Peyer's patch (tissue), 4 donors: ENCODE results near the gene UBXN6. TPM values are rescaled to one million over a fixed set of nuclear protein-coding genes. Genes with fewer than 3 reads are reported as not detected.

Experiments
- DNase-seq, 3 donors: peaks; one replicate each; pipeline ENCODE4 v3.0.0-alpha.2; 2017 to 2019
- H3K27ac ChIP-seq, 4 donors: fragments of 200-600 bp; sonication (generic); one replicate each; pipeline ENCODE4 v1.5.1; 2016 to 2019
- H3K27me3 ChIP-seq, 2 donors: fragments of 200-600 bp; sonication (generic); one replicate each; pipeline ENCODE4 v1.5.1; 2019
- H3K36me3 ChIP-seq, 3 donors: fragments of 200-600 bp; sonication (generic); one replicate each; pipeline ENCODE4 v1.5.1; 2016 to 2019
- H3K4me1 ChIP-seq, 4 donors: fragments of 200-600 bp; sonication (generic); one replicate each; pipeline ENCODE4 v1.5.1; 2016 to 2019
- H3K4me3 ChIP-seq, 4 donors: fragments of 200-600 bp; sonication (generic); 1 replicate in 3 of 4; 2 replicates in 1 of 4; pipeline ENCODE4 v1.5.1; 2016 to 2019; ENCODE audit warnings: mild to moderate bottlenecking in 1 of 4
- H3K9me3 ChIP-seq, 4 donors: fragments of 200-600 bp; sonication (generic); one replicate each; pipeline ENCODE4 v1.5.1; 2016 to 2019; ENCODE audit warnings: mild to moderate bottlenecking in 1 of 4
- POLR2A ChIP-seq, 2 donors: fragments of 450-650 bp; IDR thresholded peaks; one replicate each; pipeline ENCODE4 v1.5.1; 2017; ENCODE audit warnings: antibody characterized with exemption in 2 of 2, mild to moderate bottlenecking in 2 of 2, moderate library complexity in 2 of 2
- total RNA-seq, 4 donors: library from RNA; depleted of rRNA; stranded (reverse); fragments of >200 nt; gene quantifications; one replicate each; pipeline ENCODE4 v1.1.0, GENCODE V29; 2016
- TF ChIP-seq, protein P1 (sequence below), 6 experiments: fragments of 450-650 bp in 4 of 6; fragments of 200-600 bp in 2 of 6; sonication (generic) in 1 of 6; IDR thresholded peaks; one replicate each; pipeline ENCODE4 v1.5.1; 2017 to 2019; ENCODE audit warnings: antibody characterized with exemption in 6 of 6, mild to moderate bottlenecking in 3 of 6, moderate library complexity in 1 of 6

UBXN6 gene
- total RNA-seq, 4 donors from 2014 or later, result 94.9 to 178 (median 163) TPM

GRCh38 chr19:4444765-4445741, 12.5 kb downstream of the UBXN6 start:
- DNase-seq, result no peak
- no peaks in the 10 kb centered on the region for H3K27me3 ChIP-seq
- peaks cover 0 to 4% (median 0%) of the 10 kb centered on the region in 4 donors for H3K4me1 ChIP-seq
- H3K36me3 ChIP-seq, result peaks cover 0 to 58% (median 0%) of the 10 kb centered on the region in 3 donors
- no peak overlapping the region for H3K27ac ChIP-seq
- H3K4me3 ChIP-seq, result no peak overlapping the region
- no peaks in the 10 kb centered on the region for H3K9me3 ChIP-seq
- TF ChIP-seq, protein P1, sequence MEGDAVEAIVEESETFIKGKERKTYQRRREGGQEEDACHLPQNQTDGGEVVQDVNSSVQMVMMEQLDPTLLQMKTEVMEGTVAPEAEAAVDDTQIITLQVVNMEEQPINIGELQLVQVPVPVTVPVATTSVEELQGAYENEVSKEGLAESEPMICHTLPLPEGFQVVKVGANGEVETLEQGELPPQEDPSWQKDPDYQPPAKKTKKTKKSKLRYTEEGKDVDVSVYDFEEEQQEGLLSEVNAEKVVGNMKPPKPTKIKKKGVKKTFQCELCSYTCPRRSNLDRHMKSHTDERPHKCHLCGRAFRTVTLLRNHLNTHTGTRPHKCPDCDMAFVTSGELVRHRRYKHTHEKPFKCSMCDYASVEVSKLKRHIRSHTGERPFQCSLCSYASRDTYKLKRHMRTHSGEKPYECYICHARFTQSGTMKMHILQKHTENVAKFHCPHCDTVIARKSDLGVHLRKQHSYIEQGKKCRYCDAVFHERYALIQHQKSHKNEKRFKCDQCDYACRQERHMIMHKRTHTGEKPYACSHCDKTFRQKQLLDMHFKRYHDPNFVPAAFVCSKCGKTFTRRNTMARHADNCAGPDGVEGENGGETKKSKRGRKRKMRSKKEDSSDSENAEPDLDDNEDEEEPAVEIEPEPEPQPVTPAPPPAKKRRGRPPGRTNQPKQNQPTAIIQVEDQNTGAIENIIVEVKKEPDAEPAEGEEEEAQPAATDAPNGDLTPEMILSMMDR (IDR thresholded peaks at IDR 0.05), result no peak
- no peak for TF ChIP-seq POLR2A (IDR thresholded peaks at IDR 0.05)

- no peak for DNase-seq
- no peak for TF ChIP-seq POLR2A (IDR thresholded peaks at IDR 0.05)
- TF ChIP-seq, protein P1 (IDR thresholded peaks at IDR 0.05), result no peak
- Histone ChIP-seq H3K36me3 (peaks cover 0 to 49% (median 0%) of the 10 kb centered on the region in 3 donors), H3K4me3 (no peak overlapping the region), H3K4me1 (peaks cover 0 to 4% (median 0%) of the 10 kb centered on the region in 4 donors), H3K9me3 (no peaks in the 10 kb centered on the region), H3K27me3 (no peaks in the 10 kb centered on the region), H3K27ac (no peak overlapping the region)
Observed at GRCh38 chr19:4443966-4444764, 13.4 kb downstream of the UBXN6 start.

DNA sequence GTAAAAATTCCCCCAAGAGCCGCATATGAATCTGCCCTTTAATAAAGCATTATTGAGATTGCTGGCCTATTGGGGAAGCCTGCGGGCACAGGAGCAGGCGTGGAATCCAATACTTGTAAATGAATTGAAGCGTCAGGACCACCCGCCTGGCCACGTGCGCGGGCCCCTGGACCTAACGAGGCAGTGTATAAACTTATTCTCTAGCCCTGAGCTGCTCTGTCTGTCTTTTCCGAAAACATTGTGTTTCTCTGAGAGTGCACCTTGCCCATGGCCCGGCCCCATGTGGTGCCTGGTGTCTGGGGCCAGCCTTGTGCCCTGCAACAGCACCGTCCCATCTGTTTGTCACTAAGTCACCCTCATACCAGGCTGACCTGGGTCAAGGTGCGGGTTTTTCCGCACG, 14.4 kb downstream of the UBXN6 start:
- H3K9me3 ChIP-seq, result no peaks in the 10 kb centered on the region
- peaks cover 0 to 40% (median 0%) of the 10 kb centered on the region in 3 donors for H3K36me3 ChIP-seq
- H3K27me3 ChIP-seq, result no peaks in the 10 kb centered on the region
- H3K4me1 ChIP-seq, result peaks cover 0 to 4% (median 0%) of the 10 kb centered on the region in 4 donors
- DNase-seq, result no peak
- no peak for TF ChIP-seq POLR2A (IDR thresholded peaks at IDR 0.05)
- TF ChIP-seq, protein P1 (IDR thresholded peaks at IDR 0.05), result no peak
- no peak overlapping the region for H3K4me3 ChIP-seq
- no peak overlapping the region for H3K27ac ChIP-seq

GRCh38 chr19:4442819-4443146, 14.8 kb downstream of the UBXN6 start:
- H3K27ac ChIP-seq, result peak overlapping the region in 1 of 4 donors; percentile 68
- peaks cover 0 to 4% (median 0%) of the 10 kb centered on the region in 4 donors for H3K4me1 ChIP-seq
- no peaks in the 10 kb centered on the region for H3K27me3 ChIP-seq
- no peak for DNase-seq
- H3K36me3 ChIP-seq, result peaks cover 0 to 36% (median 0%) of the 10 kb centered on the region in 3 donors
- H3K9me3 ChIP-seq, result no peaks in the 10 kb centered on the region
- H3K4me3 ChIP-seq, result no peak overlapping the region
- TF ChIP-seq, protein P1 (IDR thresholded peaks at IDR 0.05), result no peak
- TF ChIP-seq POLR2A (IDR thresholded peaks at IDR 0.05), result no peak

- Histone ChIP-seq H3K4me1 (peaks cover 0 to 4% (median 0%) of the 10 kb centered on the region in 4 donors), H3K36me3 (peaks cover 0 to 30% (median 0%) of the 10 kb centered on the region in 3 donors), H3K27ac (peak overlapping the region in 1 of 4 donors; percentile 68), H3K4me3 (peak overlapping the region in 1 of 4 donors; percentile 4), H3K9me3 (no peaks in the 10 kb centered on the region), H3K27me3 (no peaks in the 10 kb centered on the region)
- peak in 1 of 3 donors; percentile 62 for DNase-seq
- TF ChIP-seq, protein P1 (IDR thresholded peaks at IDR 0.05), result no peak
- TF ChIP-seq POLR2A (IDR thresholded peaks at IDR 0.05), result no peak
Observed at GRCh38 chr19:4441994-4442818, 15.4 kb downstream of the UBXN6 start.
